LNCAP (cell line): ENCODE measurements around the gene IVNS1ABP.

Experiments used
- TF ChIP-seq, protein P1 (sequence below): fragments of 450-650 bp; IDR thresholded peaks from 2 replicates; pipeline ENCODE4 v1.5.1; 2017; ENCODE audit warnings: mild to moderate bottlenecking

Gene IVNS1ABP

DNA sequence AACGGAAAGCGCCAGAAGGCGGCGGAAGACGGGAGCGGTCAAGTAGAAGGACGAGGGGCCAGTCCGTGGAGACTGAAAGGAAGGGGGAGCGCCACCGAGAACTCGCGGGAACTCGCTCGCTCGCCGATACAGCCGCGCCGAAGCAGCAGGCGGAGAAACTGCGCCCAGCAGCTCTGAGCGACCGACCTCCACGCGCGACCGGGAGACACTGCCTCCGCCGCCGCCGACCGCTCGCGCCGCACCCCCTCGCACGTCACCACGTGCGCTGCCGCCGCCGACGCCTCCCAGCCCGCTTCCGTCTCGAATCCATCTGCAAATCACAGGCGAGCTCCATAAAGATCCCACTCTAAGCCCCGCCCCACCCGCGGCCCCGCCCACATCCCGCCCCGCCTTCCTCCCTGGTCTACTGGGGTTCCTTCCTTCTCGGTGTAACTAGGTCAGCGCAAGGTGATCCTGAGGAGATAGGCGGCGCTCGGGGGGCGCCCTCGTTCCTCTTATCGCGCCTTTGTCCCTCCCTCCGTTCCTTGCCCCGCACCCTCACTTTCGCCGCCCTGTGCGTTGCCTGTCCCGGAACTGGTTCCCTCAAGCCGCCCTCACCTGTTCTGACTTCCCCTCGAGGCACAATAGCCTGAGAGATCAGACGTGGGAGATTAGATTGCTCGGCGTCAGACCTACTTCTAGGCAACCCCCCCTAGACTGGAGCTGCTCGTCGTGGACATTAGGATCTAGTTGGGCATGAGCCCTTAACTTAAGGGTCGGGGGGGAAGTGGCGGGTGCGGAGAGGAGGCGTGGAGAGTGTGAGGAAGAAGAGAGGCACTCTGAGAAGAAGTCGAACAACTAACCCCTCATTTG, at the start of gene IVNS1ABP:
Gene IVNS1ABP, minus strand, starts transcription at position 210 of the 852 bp plus-strand sequence. CDS start 7,750 bp downstream, outside the sequence.
- TF ChIP-seq, protein P1, sequence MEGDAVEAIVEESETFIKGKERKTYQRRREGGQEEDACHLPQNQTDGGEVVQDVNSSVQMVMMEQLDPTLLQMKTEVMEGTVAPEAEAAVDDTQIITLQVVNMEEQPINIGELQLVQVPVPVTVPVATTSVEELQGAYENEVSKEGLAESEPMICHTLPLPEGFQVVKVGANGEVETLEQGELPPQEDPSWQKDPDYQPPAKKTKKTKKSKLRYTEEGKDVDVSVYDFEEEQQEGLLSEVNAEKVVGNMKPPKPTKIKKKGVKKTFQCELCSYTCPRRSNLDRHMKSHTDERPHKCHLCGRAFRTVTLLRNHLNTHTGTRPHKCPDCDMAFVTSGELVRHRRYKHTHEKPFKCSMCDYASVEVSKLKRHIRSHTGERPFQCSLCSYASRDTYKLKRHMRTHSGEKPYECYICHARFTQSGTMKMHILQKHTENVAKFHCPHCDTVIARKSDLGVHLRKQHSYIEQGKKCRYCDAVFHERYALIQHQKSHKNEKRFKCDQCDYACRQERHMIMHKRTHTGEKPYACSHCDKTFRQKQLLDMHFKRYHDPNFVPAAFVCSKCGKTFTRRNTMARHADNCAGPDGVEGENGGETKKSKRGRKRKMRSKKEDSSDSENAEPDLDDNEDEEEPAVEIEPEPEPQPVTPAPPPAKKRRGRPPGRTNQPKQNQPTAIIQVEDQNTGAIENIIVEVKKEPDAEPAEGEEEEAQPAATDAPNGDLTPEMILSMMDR: peak; percentile 40; the same call in 1 of the 2 replicates

DNA sequence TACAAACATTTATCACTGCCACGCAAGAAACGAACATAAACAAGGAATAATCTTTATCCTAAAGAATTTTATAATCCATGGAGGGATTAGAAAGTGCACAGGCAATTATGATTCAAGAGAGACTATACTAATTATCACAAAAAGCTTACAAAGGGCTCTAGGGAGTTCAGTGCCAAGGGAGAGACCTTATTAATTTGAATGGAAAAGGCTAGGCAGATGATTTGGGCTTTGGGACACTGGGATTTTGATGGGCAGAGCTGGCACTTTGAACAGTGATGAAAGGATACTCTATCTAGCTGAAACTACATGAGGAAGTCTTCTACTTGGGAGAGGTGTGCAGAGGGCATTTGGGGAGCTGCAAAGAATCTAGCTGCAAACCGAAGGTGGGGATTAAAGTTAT, 48.9 kb upstream of the IVNS1ABP start:
- TF ChIP-seq, protein P1: no peak

DNA sequence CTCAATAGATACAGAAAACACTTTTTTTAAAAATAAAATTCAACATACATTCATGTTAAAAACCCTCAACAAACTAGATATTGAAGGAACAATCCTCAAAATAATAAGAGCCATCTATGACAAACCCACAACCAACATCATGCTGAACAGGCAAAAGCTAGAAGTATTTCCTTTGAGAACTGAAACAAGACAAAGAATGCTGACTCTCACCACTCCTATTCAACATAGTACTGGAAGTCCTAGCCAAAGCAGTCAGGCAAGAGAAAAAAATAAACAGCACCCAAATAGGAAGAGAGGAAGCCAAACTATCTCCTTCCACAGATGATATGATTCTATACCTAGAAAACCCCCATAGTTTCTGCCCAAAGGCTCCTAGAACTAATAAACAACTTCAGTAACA, 46.2 kb upstream of the IVNS1ABP start:
- TF ChIP-seq, protein P1: no peak

- TF ChIP-seq, protein P1: no peak
These were observed 43.7 kb upstream of the IVNS1ABP start for GRCh38 chr1:185360714-185361113.

DNA sequence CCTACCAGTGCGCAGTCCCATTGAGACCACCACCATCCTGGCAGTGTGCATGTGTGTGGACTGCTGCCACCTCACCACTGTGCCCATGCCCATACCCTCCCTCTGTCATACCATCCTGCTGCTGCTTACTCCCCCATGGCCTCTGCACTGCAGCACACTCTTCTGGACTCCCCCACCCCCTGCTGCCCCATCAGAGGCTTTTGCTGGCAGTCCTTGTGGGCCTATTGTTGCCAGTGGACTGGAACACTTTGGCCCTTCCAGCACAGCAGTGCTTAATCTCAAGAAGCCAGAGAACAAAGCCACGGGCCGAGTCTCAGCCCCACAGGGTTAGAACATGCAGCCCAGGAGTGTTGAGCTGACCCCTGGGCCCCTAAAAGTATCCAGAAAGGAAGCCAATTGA, 41.9 kb upstream of the IVNS1ABP start:
- TF ChIP-seq, protein P1: no peak

GRCh38 chr1:185355947-185356346, 38.9 kb upstream of the IVNS1ABP start:
- TF ChIP-seq, protein P1: no peak

GRCh38 chr1:185353124-185353523, 36.1 kb upstream of the IVNS1ABP start:
- TF ChIP-seq, protein P1: no peak
